A549 (cell line): ENCODE data around the gene GNRH2.

ENCODE experiments used
- BHLHE40 ChIP-seq: IDR thresholded peaks from 2 replicates; pipeline ENCODE4 v1.6.1; 2012; ENCODE audit warnings: low read depth, low read length, inconsistent platforms
- CHD2 ChIP-seq: fragments of 150-350 bp; IDR thresholded peaks from 2 replicates; pipeline ENCODE4 v1.6.1; 2014; ENCODE audit warnings: low read length; ENCODE audit not compliant: partially characterized antibody
- CTCF ChIP-seq: fragments of >200 bp; sonication (Bioruptor Twin); formaldehyde crosslinking; IDR thresholded peaks from 3 replicates; pipeline ENCODE4 v1.5.1; 2016
- ELK1 ChIP-seq: fragments of 150-350 bp; IDR thresholded peaks from 2 replicates; pipeline ENCODE4 v1.6.1; 2014; ENCODE audit warnings: low read depth, mild to moderate bottlenecking, low read length
- POLR2AphosphoS2 ChIP-seq: conservative IDR thresholded peaks from 2 replicates; pipeline ENCODE4 v1.6.1; 2012; ENCODE audit warnings: low read length, improper control_type of control experiment, inconsistent platforms
- RNF2 ChIP-seq: fragments of 200-600 bp; sonication (generic); IDR thresholded peaks from 2 replicates; pipeline ENCODE4 v1.6.1; 2016; ENCODE audit warnings: low read depth, mild to moderate bottlenecking, antibody characterized with exemption, moderate library complexity, borderline replicate concordance

GRCh38 chr20:3094848-3095629 is 51.6 kb downstream of the GNRH2 start:
- TF ChIP-seq CTCF, result no peak
- TF ChIP-seq CHD2, result no peak
- no peak for TF ChIP-seq POLR2AphosphoS2
- no peak for TF ChIP-seq ELK1
- TF ChIP-seq RNF2, result no peak
- no peak for TF ChIP-seq BHLHE40
